PFSK-1 (cell line): Measurements from ENCODE around the gene SLC25A42.

ENCODE experiments used
- FOXP2 ChIP-seq: optimal IDR thresholded peaks from 2 replicates; pipeline ENCODE3; 2011; ENCODE audit warnings: borderline replicate concordance, control low read depth, inconsistent platforms; ENCODE audit not compliant: insufficient read depth; ENCODE audit errors: extremely low read length, extremely low read depth
- POLR2AphosphoS5 ChIP-seq: IDR thresholded peaks from 2 replicates; pipeline ENCODE4 v1.6.1; 2012; ENCODE audit warnings: low read depth, mild to moderate bottlenecking, control low read depth, low read length, moderate library complexity
- REST ChIP-seq, 2 experiments: IDR thresholded peaks; 2 replicates each; pipeline versions ENCODE4 v1.6.1 to v1.8.0; 2011 to 2012; ENCODE audit warnings: low read depth in 2 of 2, low read length in 2 of 2, control low read depth in 1 of 2, inconsistent platforms in 1 of 2, mild to moderate bottlenecking in 1 of 2, moderate library complexity in 1 of 2; ENCODE audit not compliant: insufficient read depth in 1 of 2
- SIN3A ChIP-seq: IDR thresholded peaks from 2 replicates; pipeline ENCODE4 v1.6.1; 2012; ENCODE audit warnings: mild to moderate bottlenecking, low read length, moderate library complexity, borderline replicate concordance; ENCODE audit not compliant: insufficient read depth
- TAF1 ChIP-seq: IDR thresholded peaks from 2 replicates; pipeline ENCODE4 v1.6.1; 2012; ENCODE audit warnings: low read length, control low read depth, borderline replicate concordance; ENCODE audit not compliant: insufficient read depth

The SLC25A42 gene

GRCh38 chr19:19126102-19126501 is 62.3 kb downstream of the SLC25A42 start:
- no peak for TF ChIP-seq FOXP2
- no peak for TF ChIP-seq REST (IDR thresholded peaks at IDR 0.05; ENCODE audit: insufficient read depth in 1 of 2, low read depth in 2 of 2, low read length in 2 of 2)
- no peak for TF ChIP-seq SIN3A
- no peak for TF ChIP-seq POLR2AphosphoS5
- no peak for TF ChIP-seq TAF1

GRCh38 chr19:19131989-19132388 is 68.2 kb downstream of the SLC25A42 start:
- TF ChIP-seq SIN3A (no peak), POLR2AphosphoS5 (no peak)

- no peak for TF ChIP-seq FOXP2
- no peak for TF ChIP-seq REST (IDR thresholded peaks at IDR 0.05; ENCODE audit: insufficient read depth in 1 of 2, low read depth in 2 of 2, low read length in 2 of 2)
- TF ChIP-seq SIN3A: no peak
- TF ChIP-seq TAF1: no peak
- TF ChIP-seq POLR2AphosphoS5: no peak
These were observed 69.1 kb downstream of the SLC25A42 start for GRCh38 chr19:19132912-19133311.

GRCh38 chr19:19133985-19134384 is 70.2 kb downstream of the SLC25A42 start:
- TF ChIP-seq SIN3A (no peak), REST (IDR thresholded peaks at IDR 0.05; ENCODE audit: insufficient read depth in 1 of 2, low read depth in 2 of 2, low read length in 2 of 2) (no peak), POLR2AphosphoS5 (no peak), TAF1 (no peak), FOXP2 (no peak)

- TF ChIP-seq SIN3A (no peak), POLR2AphosphoS5 (no peak), FOXP2 (no peak), TAF1 (no peak), REST (IDR thresholded peaks at IDR 0.05; ENCODE audit: insufficient read depth in 1 of 2, low read depth in 2 of 2, low read length in 2 of 2) (no peak)
These were observed 70.9 kb downstream of the SLC25A42 start for GRCh38 chr19:19134687-19135158.

GRCh38 chr19:19137556-19138108 is 73.8 kb downstream of the SLC25A42 start:
- TF ChIP-seq REST (IDR thresholded peaks at IDR 0.05; ENCODE audit: insufficient read depth in 1 of 2, low read depth in 2 of 2, low read length in 2 of 2): no peak
- TF ChIP-seq SIN3A: no peak
- TF ChIP-seq TAF1: no peak
- TF ChIP-seq FOXP2: no peak
- no peak for TF ChIP-seq POLR2AphosphoS5
